HG03108 (cell line): ENCODE data around the gene ACKR2.

Experiments
- ATAC-seq: cut with Tn5 transposase; IDR thresholded peaks from one replicate; pipeline ENCODE4 v1.9.1; 2021; ENCODE audit warnings: moderate library complexity; ENCODE audit not compliant: unreplicated experiment

Gene ACKR2

GRCh38 chr3:42809202-42809601 is at the start of gene ACKR2:
Gene ACKR2, plus strand, starts transcription at chr3:42809445. Its CDS starts 55,058 bp downstream, at chr3:42864503.
- ATAC-seq = no peak

- ATAC-seq = no peak
Observed at GRCh38 chr3:42762046-42762724, 47.1 kb upstream of the ACKR2 start.

- ATAC-seq = no peak
Observed at GRCh38 chr3:42763021-42763420, 46.2 kb upstream of the ACKR2 start.

- no peak for ATAC-seq
Observed at GRCh38 chr3:42764115-42764514, 45.1 kb upstream of the ACKR2 start.

GRCh38 chr3:42764561-42765295 is 44.5 kb upstream of the ACKR2 start:
- no peak for ATAC-seq

GRCh38 chr3:42769477-42770131 is 39.6 kb upstream of the ACKR2 start:
- no peak for ATAC-seq

- no peak for ATAC-seq
Observed at GRCh38 chr3:42771271-42771670, 38.0 kb upstream of the ACKR2 start.

- peak; percentile 98 for ATAC-seq
Observed at GRCh38 chr3:42772670-42773408, 36.4 kb upstream of the ACKR2 start, which contains the start of gene CCDC13. Gene CCDC13, minus strand, starts transcription at chr3:42773253. Its CDS starts 14,908 bp downstream, at chr3:42758345.

- ATAC-seq = no peak
Observed at GRCh38 chr3:42773409-42773751, 35.9 kb upstream of the ACKR2 start.

GRCh38 chr3:42778644-42779043 is 30.6 kb upstream of the ACKR2 start:
- no peak for ATAC-seq

- no peak for ATAC-seq
Observed at GRCh38 chr3:42780398-42780797, 28.8 kb upstream of the ACKR2 start.

- ATAC-seq = no peak
Observed at GRCh38 chr3:42780892-42781700, 28.1 kb upstream of the ACKR2 start.

GRCh38 chr3:42786212-42786611 is 23.0 kb upstream of the ACKR2 start:
- ATAC-seq = no peak

GRCh38 chr3:42786631-42787030 is 22.6 kb upstream of the ACKR2 start:
- no peak for ATAC-seq

GRCh38 chr3:42790714-42791229 is 18.5 kb upstream of the ACKR2 start:
- no peak for ATAC-seq

- no peak for ATAC-seq
Observed at GRCh38 chr3:42795621-42796181, 13.5 kb upstream of the ACKR2 start.

- no peak for ATAC-seq
Observed at GRCh38 chr3:42796332-42796885, 12.8 kb upstream of the ACKR2 start.

- no peak for ATAC-seq
Observed at GRCh38 chr3:42799376-42799775, 9.9 kb upstream of the ACKR2 start.

- ATAC-seq = no peak
Observed at GRCh38 chr3:42800251-42800650, 9.0 kb upstream of the ACKR2 start.
